ENCODE results near the gene FIGNL2. TPM values are rescaled to one million over a fixed set of nuclear protein-coding genes. Genes with fewer than 3 reads are reported as not detected.

FIGNL2 gene
- total and polyA plus RNA-seq, 2 experiments from 2014 or later = 1.1 to 5.2 TPM

- no peak overlapping the region for H2AFZ ChIP-seq
Observed at GRCh38 chr12:51829011-51829481, 19.5 kb downstream of the FIGNL2 start.

More at GRCh38 chr12:51829011-51829481, 19.5 kb downstream of the FIGNL2 start:
- H3K27ac ChIP-seq (ENCODE audit: low read depth) = peak overlapping the region; percentile 14
- peaks cover 10% of the 10 kb centered on the region; the same call in 1 of the 2 replicates for H3F3A ChIP-seq (replicated peaks; ENCODE audit: low read depth)
- no peak overlapping the region for H3K4me3 Mint-ChIP-seq
- H3K4me2 ChIP-seq = peak overlapping the region; percentile 72
- peaks cover 3% of the 10 kb centered on the region; the same call in 1 of the 3 replicates for H3K9me3 Mint-ChIP-seq
- H3K9me2 ChIP-seq (ENCODE audit: insufficient read depth) = 0 out of 2 replicates have a peak, but pooled peaks cover 3% of the 10 kb centered on the region
- peaks cover 43% of the 10 kb centered on the region for H3K4me1 ChIP-seq (ENCODE audit: insufficient read depth)
- ATAC-seq (peak; percentile 90), DNase-seq (ENCODE audit: low spot score) (peak; percentile 77)
- H3K79me2 ChIP-seq (replicated peaks; ENCODE audit: insufficient read depth) = no peaks in the 10 kb centered on the region
- H3K27me3 Mint-ChIP-seq (ENCODE audit: insufficient read depth, low read depth, poor library complexity) = peaks cover 30% of the 10 kb centered on the region
- H4K20me1 ChIP-seq (replicated peaks; ENCODE audit: insufficient read depth) = no peaks in the 10 kb centered on the region
- no peak overlapping the region for H3K4me3 ChIP-seq
- no peaks in the 10 kb centered on the region for H3K27me3 ChIP-seq (ENCODE audit: insufficient read depth)
- H3K4me1 Mint-ChIP-seq = peaks cover 56% of the 10 kb centered on the region
- H3K36me3 ChIP-seq (ENCODE audit: insufficient read depth) = no peaks in the 10 kb centered on the region
- peak overlapping the region; percentile 49; the same call in 1 of the 2 replicates for H3K27ac Mint-ChIP-seq
- TF ChIP-seq ZNF331 (CRISPR knock-in tag; IDR thresholded peaks at IDR 0.05; ENCODE audit: low read depth) (no peak), ZNF462 (CRISPR knock-in tag; IDR thresholded peaks at IDR 0.05) (peak; percentile 86)
- peaks cover 4% of the 10 kb centered on the region; the same call in 1 of the 3 replicates for H3K36me3 Mint-ChIP-seq (ENCODE audit: low read depth)
